ENCODE results near the gene EZH1. TPM values are rescaled to one million over a fixed set of nuclear protein-coding genes. Genes with fewer than 3 reads are reported as not detected.
A peak's percentile ranks its signal among the peaks of the same experiment; 100 is the strongest.

The EZH1 gene
- total and polyA plus RNA-seq, 7 donors = 15.2 to 59.1 (median 32.7) TPM

- Histone ChIP-seq H3K27me3 (ENCODE audit: insufficient read depth in 3 of 3, low read length in 2 of 3) (peaks cover 0 to 73% (median 23%) of the 10 kb centered on the region in 3 donors), H3K27ac (no peak overlapping the region), H3K36me3 (ENCODE audit: insufficient read depth in 1 of 2, low read depth in 1 of 2) (peaks cover 6 to 24% of the 10 kb centered on the region in 2 donors), H3K9me3 (no peaks in the 10 kb centered on the region), H3K4me3 (no peak overlapping the region), H3K4me1 (no peaks in the 10 kb centered on the region)
- 20 to 34% (median 29%) methylated on average over 25 to 29 of the region's 29 CpGs for WGBS, 3 donors
- intact Hi-C loops (cut with DNase I) = no loop called here
- DNase-seq (no peak), ATAC-seq (no peak)
- no peak for TF ChIP-seq CTCF (IDR thresholded peaks at IDR 0.05)
Measured at GRCh38 chr17:42782166-42783061, 37.6 kb upstream of the EZH1 start.

- Histone ChIP-seq H3K36me3 (ENCODE audit: insufficient read depth in 1 of 2, low read depth in 1 of 2) (peaks cover 6 to 31% of the 10 kb centered on the region in 2 donors), H3K4me1 (no peaks in the 10 kb centered on the region), H3K27me3 (ENCODE audit: insufficient read depth in 3 of 3, low read length in 2 of 3) (peaks cover 0 to 65% (median 20%) of the 10 kb centered on the region in 3 donors), H3K4me3 (no peak overlapping the region), H3K9me3 (no peaks in the 10 kb centered on the region), H3K27ac (no peak overlapping the region)
- no peak for DNase-seq
- TF ChIP-seq CTCF (IDR thresholded peaks at IDR 0.05) = no peak
- no peak for ATAC-seq
- 22 to 35% (median 31%) methylated on average over 10 of the region's 10 CpGs for WGBS, 3 donors
- intact Hi-C loops (cut with DNase I) = no loop called here
Measured at GRCh38 chr17:42781639-42782165, 36.9 kb upstream of the EZH1 start.

- Histone ChIP-seq H3K4me1 (no peaks in the 10 kb centered on the region), H3K4me3 (peak overlapping the region; percentile 50), H3K27me3 (ENCODE audit: insufficient read depth in 3 of 3, low read length in 2 of 3) (peaks cover 0 to 59% (median 17%) of the 10 kb centered on the region in 3 donors), H3K27ac (no peak overlapping the region), H3K36me3 (ENCODE audit: insufficient read depth in 1 of 2, low read depth in 1 of 2) (peaks cover 6 to 38% of the 10 kb centered on the region in 2 donors), H3K9me3 (no peaks in the 10 kb centered on the region)
- ATAC-seq = peak in 2 of 4 donors; percentile 15 to 20
- no peak for TF ChIP-seq CTCF (IDR thresholded peaks at IDR 0.05)
- no peak for DNase-seq
- intact Hi-C loops (cut with DNase I) = no loop called here
- WGBS, 3 donors = 3 to 8% (median 4%) methylated on average over 39 of the region's 39 CpGs
Measured at GRCh38 chr17:42780851-42781638, 36.2 kb upstream of the EZH1 start.

GRCh38 chr17:42779936-42780850, 35.4 kb upstream of the EZH1 start, which contains the start of gene WNK4:
WNK4 (plus strand) TSS chr17:42780610; CDS start chr17:42780699, 89 bp downstream.
- H3K4me3 ChIP-seq = peak within 1 kb of the TSS; percentile 50
- 3 to 7% (median 5%) methylated on average over 33 to 65 of the region's 65 CpGs for WGBS, 3 donors
- TF ChIP-seq CTCF (IDR thresholded peaks at IDR 0.05) = no peak
- H3K4me1 ChIP-seq = no peaks in the 10 kb centered on the region
- peaks cover 6 to 46% of the 10 kb centered on the region in 2 donors for H3K36me3 ChIP-seq (ENCODE audit: insufficient read depth in 1 of 2, low read depth in 1 of 2)
- ATAC-seq (peak in 3 of 4 donors; percentile 28 to 39 (median 32)), DNase-seq (no peak)
- no peak within 1 kb of the TSS for H3K27ac ChIP-seq
- intact Hi-C loops (cut with DNase I) = no loop called here
- peaks cover 0 to 50% (median 17%) of the 10 kb centered on the region in 3 donors for H3K27me3 ChIP-seq (ENCODE audit: insufficient read depth in 3 of 3, low read length in 2 of 3)
- H3K9me3 ChIP-seq = no peaks in the 10 kb centered on the region
